Glutamatergic neuron (in vitro differentiated cells): ENCODE measurements around the gene HELB. TPM values are rescaled to one million over a fixed set of nuclear protein-coding genes. Genes with fewer than 3 reads are reported as not detected.
A peak's percentile ranks its signal among the peaks of the same experiment; 100 is the strongest.
"Not testable (repeated sequence)": the region's sequence is repeated elsewhere in the genome, so short reads cannot be mapped to it uniquely, and the experiment has no call there.

ENCODE experiments used
- DNase-seq: peaks from one replicate; pipeline ENCODE4 v3.0.0; 2022
- H3K27ac Mint-ChIP-seq: one replicate; pipeline ENCODE4 v1.8.0; 2020; ENCODE audit warnings: mild to moderate bottlenecking, mixed read lengths, inconsistent platforms; ENCODE audit not compliant: unreplicated experiment
- H3K27me3 Mint-ChIP-seq: one replicate; pipeline ENCODE4 v1.8.0; 2020; ENCODE audit warnings: mild to moderate bottlenecking, moderate library complexity, mixed read lengths, inconsistent platforms; ENCODE audit not compliant: unreplicated experiment
- H3K36me3 Mint-ChIP-seq: one replicate; pipeline ENCODE4 v1.8.0; 2020; ENCODE audit warnings: mild to moderate bottlenecking, mixed read lengths, inconsistent platforms; ENCODE audit not compliant: unreplicated experiment
- H3K4me1 Mint-ChIP-seq: one replicate; pipeline ENCODE4 v1.8.0; 2020; ENCODE audit warnings: mild to moderate bottlenecking, low read depth, mixed read lengths, inconsistent platforms; ENCODE audit not compliant: unreplicated experiment
- H3K4me3 Mint-ChIP-seq: one replicate; pipeline ENCODE4 v1.8.0; 2020; ENCODE audit warnings: mild to moderate bottlenecking, mixed read lengths, inconsistent platforms; ENCODE audit not compliant: unreplicated experiment
- H3K9me3 Mint-ChIP-seq: one replicate; pipeline ENCODE4 v1.8.0; 2020; ENCODE audit warnings: mild to moderate bottlenecking, moderate library complexity, mixed read lengths, inconsistent platforms; ENCODE audit not compliant: unreplicated experiment
- total RNA-seq: library from RNA; stranded (reverse); fragmentation: NEBNext Ultra II Directional; extraction: Animal tissue kit (Norgen Biotek cat#: 25700); gene quantifications from one replicate; pipeline ENCODE4 v1.2.1, GENCODE V29; 2021; ENCODE audit not compliant: unreplicated experiment
- TF ChIP-seq, protein P1 (sequence below): fragments of 200-600 bp; sonication (generic); IDR thresholded peaks from one replicate; pipeline ENCODE4 v1.5.0; 2021; ENCODE audit not compliant: partially characterized antibody, unreplicated experiment

The HELB gene
- total RNA-seq, 1 donor from 2014 or later: 8.9 TPM

DNA sequence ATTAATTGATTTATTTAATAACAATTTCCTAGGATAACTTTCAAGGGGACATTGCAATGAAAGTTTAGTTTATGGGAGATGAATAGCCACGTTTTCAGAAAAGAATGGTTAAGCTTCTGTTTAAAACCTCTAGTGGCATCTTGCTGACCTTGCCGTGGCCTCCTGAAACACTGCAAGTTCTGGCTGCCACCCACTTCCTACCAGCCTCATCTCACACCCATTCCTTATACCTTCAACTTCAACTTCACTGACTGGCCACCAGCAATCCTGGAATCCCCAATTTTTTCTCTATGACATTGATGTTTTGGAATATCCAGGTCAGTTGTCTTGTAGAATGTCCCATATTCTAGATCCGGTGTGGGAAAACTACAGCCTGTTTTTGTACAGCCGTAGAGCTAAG, 5.2 kb upstream of the HELB start:
- peaks cover 2% of the 10 kb centered on the region for H3K27me3 Mint-ChIP-seq
- H3K27ac Mint-ChIP-seq: no peak overlapping the region
- no peaks in the 10 kb centered on the region for H3K4me1 Mint-ChIP-seq
- TF ChIP-seq, protein P1, sequence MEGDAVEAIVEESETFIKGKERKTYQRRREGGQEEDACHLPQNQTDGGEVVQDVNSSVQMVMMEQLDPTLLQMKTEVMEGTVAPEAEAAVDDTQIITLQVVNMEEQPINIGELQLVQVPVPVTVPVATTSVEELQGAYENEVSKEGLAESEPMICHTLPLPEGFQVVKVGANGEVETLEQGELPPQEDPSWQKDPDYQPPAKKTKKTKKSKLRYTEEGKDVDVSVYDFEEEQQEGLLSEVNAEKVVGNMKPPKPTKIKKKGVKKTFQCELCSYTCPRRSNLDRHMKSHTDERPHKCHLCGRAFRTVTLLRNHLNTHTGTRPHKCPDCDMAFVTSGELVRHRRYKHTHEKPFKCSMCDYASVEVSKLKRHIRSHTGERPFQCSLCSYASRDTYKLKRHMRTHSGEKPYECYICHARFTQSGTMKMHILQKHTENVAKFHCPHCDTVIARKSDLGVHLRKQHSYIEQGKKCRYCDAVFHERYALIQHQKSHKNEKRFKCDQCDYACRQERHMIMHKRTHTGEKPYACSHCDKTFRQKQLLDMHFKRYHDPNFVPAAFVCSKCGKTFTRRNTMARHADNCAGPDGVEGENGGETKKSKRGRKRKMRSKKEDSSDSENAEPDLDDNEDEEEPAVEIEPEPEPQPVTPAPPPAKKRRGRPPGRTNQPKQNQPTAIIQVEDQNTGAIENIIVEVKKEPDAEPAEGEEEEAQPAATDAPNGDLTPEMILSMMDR: no peak
- H3K9me3 Mint-ChIP-seq: peaks cover 1% of the 10 kb centered on the region
- DNase-seq: no peak
- H3K4me3 Mint-ChIP-seq: no peak overlapping the region
- H3K36me3 Mint-ChIP-seq: no peaks in the 10 kb centered on the region

DNA sequence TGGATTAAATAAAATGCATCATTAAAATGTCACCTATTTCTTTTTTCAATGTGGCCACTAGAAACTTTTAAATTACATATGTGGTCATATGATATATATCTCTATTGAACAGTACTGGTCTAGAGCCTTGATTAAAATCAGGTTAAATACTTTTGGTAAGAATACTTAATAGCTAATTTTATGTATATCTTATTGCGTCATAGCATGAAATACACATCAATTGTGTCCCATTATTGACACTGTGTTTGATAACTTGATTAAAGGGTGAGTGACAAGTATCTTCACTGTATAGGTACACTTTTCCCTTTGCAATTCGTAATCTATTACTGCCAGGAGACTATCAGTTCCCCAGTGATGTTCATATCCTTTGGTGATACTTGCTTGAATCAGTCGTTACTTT, 4.4 kb upstream of the HELB start:
- Mint-ChIP-seq H3K4me3 (no peak overlapping the region), H3K4me1 (peaks cover 1% of the 10 kb centered on the region), H3K9me3 (peaks cover 1% of the 10 kb centered on the region), H3K27me3 (peaks cover 2% of the 10 kb centered on the region), H3K27ac (no peak overlapping the region), H3K36me3 (no peaks in the 10 kb centered on the region)
- DNase-seq: no peak
- TF ChIP-seq, protein P1: no peak

DNA sequence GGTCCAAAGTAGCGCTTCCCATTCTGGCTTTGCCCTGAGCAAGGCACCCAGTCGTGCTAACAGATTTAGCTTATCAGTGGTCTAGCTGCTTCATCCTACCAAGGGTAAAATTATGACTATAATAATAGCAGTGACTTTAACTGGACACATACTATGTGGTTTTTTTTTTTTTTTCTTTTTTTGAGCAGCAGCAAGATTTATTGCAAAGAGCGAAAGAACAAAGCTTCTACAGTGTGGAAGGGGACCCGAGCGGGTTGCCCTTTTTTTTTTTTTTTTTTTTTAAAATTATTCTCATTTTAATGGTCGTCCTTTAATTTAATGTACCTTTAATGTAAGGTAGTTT, 505 bp downstream of the HELB start:
- H3K4me3 Mint-ChIP-seq: peak overlapping the region; percentile 99

DNA sequence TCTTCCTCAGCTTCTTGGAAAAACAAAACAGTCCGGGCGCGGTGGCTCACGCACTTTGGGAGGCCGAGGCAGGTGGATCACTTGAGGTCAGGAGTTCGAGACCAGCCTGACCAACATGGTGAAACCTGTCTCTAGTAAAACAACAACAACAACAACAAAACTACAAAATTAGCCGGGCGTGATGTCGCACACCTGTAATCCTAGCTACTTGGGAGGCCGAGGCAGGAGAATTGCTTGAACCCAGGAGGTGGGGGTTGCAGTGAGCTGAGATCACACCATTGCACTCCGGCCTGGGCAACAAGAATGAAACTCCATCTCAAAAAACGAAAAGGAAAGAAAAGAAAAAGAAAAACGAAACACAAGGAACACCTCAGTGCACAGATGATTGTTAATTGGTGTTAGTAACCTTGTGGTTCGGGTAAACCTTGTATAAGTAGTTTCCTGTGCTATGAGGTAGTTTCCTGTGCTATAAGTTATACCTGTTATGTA, 1.1 kb downstream of the HELB start:
- H3K4me3 Mint-ChIP-seq: peak overlapping the region; percentile 99
- not testable (repeated sequence) for H3K4me1 Mint-ChIP-seq, H3K27me3 Mint-ChIP-seq, H3K9me3 Mint-ChIP-seq, H3K27ac Mint-ChIP-seq, H3K36me3 Mint-ChIP-seq, DNase-seq

More for the DNA sequence above, 505 bp downstream of the HELB start:
- Mint-ChIP-seq H3K9me3 (peaks cover 1% of the 10 kb centered on the region), H3K4me1 (peaks cover 10% of the 10 kb centered on the region), H3K27ac (peak overlapping the region; percentile 87), H3K27me3 (peaks cover 2% of the 10 kb centered on the region), H3K36me3 (no peaks in the 10 kb centered on the region)
- no peak for DNase-seq
- TF ChIP-seq, protein P1: no peak

DNA sequence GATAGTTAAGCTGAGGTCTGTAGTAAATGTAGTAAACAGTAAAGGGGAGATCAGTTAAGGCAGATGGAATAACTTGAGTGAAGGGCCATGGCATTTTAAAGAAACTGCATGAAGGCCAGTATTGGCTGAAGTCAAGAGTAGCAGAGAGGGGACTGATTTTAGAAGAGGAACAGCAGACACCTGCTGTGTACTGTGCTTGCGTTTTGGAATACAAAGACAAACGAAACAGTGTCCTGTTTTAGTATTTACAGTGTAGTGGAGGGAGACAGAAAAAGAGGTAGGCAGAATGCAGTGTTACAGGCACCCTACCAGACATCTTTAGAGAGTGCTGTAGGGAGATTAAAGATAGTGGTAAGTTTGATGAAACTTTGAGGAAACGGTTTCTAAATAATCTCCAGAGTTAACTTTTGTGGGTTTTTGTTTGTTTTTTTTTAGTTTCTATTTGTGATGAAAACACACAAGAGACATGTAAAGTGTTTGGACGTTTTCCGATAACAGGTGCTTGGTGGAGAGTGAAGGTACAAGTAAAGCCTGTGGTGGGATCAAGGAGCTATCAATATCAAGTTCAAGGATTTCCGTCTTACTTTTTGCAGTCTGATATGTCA, 2.1 kb downstream of the HELB start:
- Mint-ChIP-seq H3K4me1 (peaks cover 10% of the 10 kb centered on the region), H3K27ac (no peak overlapping the region)

More for the DNA sequence above, 2.1 kb downstream of the HELB start:
- H3K36me3 Mint-ChIP-seq: no peaks in the 10 kb centered on the region
- H3K9me3 Mint-ChIP-seq: peaks cover 1% of the 10 kb centered on the region
- TF ChIP-seq, protein P1: no peak
- H3K27me3 Mint-ChIP-seq: peaks cover 2% of the 10 kb centered on the region
- DNase-seq: no peak
- no peak overlapping the region for H3K4me3 Mint-ChIP-seq
